Kidney epithelial cell (primary cell): ENCODE measurements around the gene FARP1. TPM values are rescaled to one million over a fixed set of nuclear protein-coding genes. Genes with fewer than 3 reads are reported as not detected.

Experiments
- DNase-seq: peaks from one replicate; pipeline ENCODE4 v3.0.0-alpha.2; 2010; ENCODE audit warnings: low read depth
- H3K27me3 ChIP-seq: 2 replicates; pipeline ENCODE4 v1.6.0; 2011; ENCODE audit warnings: low read length; ENCODE audit not compliant: control insufficient read depth, insufficient read depth
- H3K36me3 ChIP-seq: 2 replicates; pipeline ENCODE4 v1.5.1; 2011; ENCODE audit warnings: low read length; ENCODE audit not compliant: control insufficient read depth, insufficient read depth
- H3K4me3 ChIP-seq: 2 replicates; pipeline ENCODE4 v1.5.1; 2011; ENCODE audit warnings: low read depth, mild to moderate bottlenecking, control low read depth, low read length
- total RNA-seq: library from RNA; depleted of rRNA; stranded (reverse); fragments of >200 nt; gene quantifications from 2 replicates; pipeline ENCODE4 v1.2.3, GENCODE V29; 2015
- TF ChIP-seq, protein P1 (sequence below): IDR thresholded peaks from 2 replicates; pipeline ENCODE4 v1.5.1; 2011; ENCODE audit warnings: mild to moderate bottlenecking, moderate library complexity, low read length, control low read depth, inconsistent platforms; ENCODE audit not compliant: insufficient read depth, poor library complexity, severe bottlenecking

Gene FARP1
- total RNA-seq, 1 donor from 2014 or later = 135 TPM

DNA sequence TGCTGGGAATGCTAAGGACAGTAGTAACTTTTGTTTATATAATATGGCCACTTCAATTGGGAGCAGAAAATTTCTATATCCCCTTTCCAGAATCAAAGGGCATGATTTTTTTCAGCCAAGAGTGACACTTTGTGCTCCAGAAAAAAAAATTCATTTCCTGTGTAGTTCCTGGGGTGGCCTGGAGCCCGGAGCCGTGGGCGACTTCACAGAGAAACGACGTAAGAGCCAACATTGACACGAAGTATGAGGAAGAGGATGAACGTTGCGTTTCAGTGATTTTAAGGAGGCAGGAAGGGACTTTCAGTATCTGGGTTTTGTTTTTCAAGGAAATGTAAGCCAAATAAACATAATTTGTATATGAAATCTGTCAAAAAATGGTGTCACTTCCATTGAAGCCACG is 246.4 kb downstream of the FARP1 start:
- no peaks in the 10 kb centered on the region for H3K27me3 ChIP-seq
- DNase-seq = no peak
- H3K36me3 ChIP-seq = peaks cover 3% of the 10 kb centered on the region
- no peak overlapping the region for H3K4me3 ChIP-seq
- TF ChIP-seq, protein P1, sequence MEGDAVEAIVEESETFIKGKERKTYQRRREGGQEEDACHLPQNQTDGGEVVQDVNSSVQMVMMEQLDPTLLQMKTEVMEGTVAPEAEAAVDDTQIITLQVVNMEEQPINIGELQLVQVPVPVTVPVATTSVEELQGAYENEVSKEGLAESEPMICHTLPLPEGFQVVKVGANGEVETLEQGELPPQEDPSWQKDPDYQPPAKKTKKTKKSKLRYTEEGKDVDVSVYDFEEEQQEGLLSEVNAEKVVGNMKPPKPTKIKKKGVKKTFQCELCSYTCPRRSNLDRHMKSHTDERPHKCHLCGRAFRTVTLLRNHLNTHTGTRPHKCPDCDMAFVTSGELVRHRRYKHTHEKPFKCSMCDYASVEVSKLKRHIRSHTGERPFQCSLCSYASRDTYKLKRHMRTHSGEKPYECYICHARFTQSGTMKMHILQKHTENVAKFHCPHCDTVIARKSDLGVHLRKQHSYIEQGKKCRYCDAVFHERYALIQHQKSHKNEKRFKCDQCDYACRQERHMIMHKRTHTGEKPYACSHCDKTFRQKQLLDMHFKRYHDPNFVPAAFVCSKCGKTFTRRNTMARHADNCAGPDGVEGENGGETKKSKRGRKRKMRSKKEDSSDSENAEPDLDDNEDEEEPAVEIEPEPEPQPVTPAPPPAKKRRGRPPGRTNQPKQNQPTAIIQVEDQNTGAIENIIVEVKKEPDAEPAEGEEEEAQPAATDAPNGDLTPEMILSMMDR = no peak

DNA sequence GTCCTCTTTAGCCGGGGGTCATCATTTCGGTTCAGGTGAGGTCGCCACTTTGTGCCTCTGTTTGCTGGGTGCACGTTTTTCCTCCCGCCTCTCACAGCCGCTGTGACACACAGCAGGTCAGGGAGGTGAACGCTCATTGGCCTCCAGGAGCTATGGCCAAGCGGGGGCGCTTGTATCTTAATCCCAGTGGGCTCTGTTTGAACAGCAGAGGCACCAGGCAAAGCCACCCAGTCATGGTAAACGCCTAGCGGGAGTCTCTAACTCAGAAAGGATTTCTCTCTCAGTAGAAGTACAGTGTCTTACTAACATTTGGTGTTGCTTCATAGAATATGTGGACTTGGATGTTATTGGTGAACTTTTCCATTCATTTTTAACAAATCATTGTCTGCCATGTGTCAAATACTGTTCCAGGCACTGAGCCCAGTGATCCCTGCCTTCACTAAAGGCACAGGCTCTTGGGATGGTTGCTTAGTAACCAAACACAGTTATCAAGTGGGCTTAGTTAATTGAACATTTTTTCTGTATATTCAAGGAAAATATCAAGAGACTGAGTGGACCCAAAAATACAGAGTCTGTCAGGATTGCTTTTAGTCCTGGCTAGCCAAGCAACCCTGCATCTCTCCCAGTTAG is 247.3 kb downstream of the FARP1 start:
- H3K27me3 ChIP-seq = no peaks in the 10 kb centered on the region
- TF ChIP-seq, protein P1 = no peak
- H3K36me3 ChIP-seq = peaks cover 3% of the 10 kb centered on the region
- DNase-seq = no peak
- no peak overlapping the region for H3K4me3 ChIP-seq

- Histone ChIP-seq H3K4me3 (no peak overlapping the region), H3K36me3 (no peaks in the 10 kb centered on the region), H3K27me3 (no peaks in the 10 kb centered on the region)
- TF ChIP-seq, protein P1 = no peak
- DNase-seq = no peak
These were observed 251.0 kb downstream of the FARP1 start for GRCh38 chr13:98393873-98394272.

GRCh38 chr13:98394820-98395510 is 252.1 kb downstream of the FARP1 start:
- peaks cover 1% of the 10 kb centered on the region for H3K36me3 ChIP-seq
- no peak for DNase-seq

DNA sequence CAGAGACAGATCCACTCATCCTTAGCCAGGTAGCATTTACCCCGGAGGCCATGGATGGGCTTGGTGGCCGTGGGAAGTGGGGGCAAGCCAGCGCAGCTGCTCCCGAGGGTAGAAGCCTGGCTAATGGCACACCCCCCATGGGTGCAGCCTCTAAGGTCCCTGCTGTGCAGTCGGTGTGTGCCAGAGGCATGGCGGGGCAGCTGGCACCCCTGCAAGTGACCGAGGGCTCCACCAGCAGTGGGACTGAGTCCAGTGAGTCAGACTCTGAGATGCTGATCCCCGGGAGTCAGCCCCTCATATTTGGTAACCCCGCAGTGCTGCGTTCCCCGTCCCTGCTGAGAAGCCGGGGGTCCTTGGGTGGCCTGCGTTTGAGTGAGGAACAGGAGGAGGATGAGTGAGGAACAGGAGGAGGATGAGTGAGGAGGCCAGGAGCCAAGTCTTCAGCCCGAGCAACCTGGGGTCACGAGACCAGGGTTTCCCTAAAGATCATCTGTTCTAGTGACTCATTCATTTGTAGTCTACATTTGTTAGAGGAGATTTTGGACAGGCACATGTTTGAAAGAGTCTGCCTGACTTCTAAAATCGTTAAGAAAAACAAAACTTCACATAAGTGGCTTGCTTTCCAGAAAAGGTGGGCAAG is 253.3 kb downstream of the FARP1 start:
- no peak for DNase-seq
- TF ChIP-seq, protein P1 = no peak
- H3K36me3 ChIP-seq = peaks cover 1% of the 10 kb centered on the region

More at GRCh38 chr13:98394820-98395510, 252.1 kb downstream of the FARP1 start:
- H3K27me3 ChIP-seq = no peaks in the 10 kb centered on the region
- H3K4me3 ChIP-seq = no peak overlapping the region
- TF ChIP-seq, protein P1 = no peak

GRCh38 chr13:98397221-98397620 is 254.3 kb downstream of the FARP1 start:
- TF ChIP-seq, protein P1 = peak; percentile 32
- no peak overlapping the region for H3K4me3 ChIP-seq
- H3K36me3 ChIP-seq = peaks cover 1% of the 10 kb centered on the region
- H3K27me3 ChIP-seq = no peaks in the 10 kb centered on the region
- DNase-seq = no peak

More for the DNA sequence above, 253.3 kb downstream of the FARP1 start:
- Histone ChIP-seq H3K4me3 (no peak overlapping the region), H3K27me3 (no peaks in the 10 kb centered on the region)
